CD4-positive, alpha-beta T cell treated with Interleukin-21 for 1 hour (primary cell): ENCODE results near the gene SYTL3.

Experiments
- DNase-seq: peaks from one replicate; pipeline ENCODE4 v3.0.0-alpha.2; 2020

SYTL3 gene

GRCh38 chr6:158703111-158703836, 53.4 kb downstream of the SYTL3 start:
- no peak for DNase-seq

- DNase-seq = peak; percentile 81
Observed at GRCh38 chr6:158703837-158704822, 54.3 kb downstream of the SYTL3 start.

DNA sequence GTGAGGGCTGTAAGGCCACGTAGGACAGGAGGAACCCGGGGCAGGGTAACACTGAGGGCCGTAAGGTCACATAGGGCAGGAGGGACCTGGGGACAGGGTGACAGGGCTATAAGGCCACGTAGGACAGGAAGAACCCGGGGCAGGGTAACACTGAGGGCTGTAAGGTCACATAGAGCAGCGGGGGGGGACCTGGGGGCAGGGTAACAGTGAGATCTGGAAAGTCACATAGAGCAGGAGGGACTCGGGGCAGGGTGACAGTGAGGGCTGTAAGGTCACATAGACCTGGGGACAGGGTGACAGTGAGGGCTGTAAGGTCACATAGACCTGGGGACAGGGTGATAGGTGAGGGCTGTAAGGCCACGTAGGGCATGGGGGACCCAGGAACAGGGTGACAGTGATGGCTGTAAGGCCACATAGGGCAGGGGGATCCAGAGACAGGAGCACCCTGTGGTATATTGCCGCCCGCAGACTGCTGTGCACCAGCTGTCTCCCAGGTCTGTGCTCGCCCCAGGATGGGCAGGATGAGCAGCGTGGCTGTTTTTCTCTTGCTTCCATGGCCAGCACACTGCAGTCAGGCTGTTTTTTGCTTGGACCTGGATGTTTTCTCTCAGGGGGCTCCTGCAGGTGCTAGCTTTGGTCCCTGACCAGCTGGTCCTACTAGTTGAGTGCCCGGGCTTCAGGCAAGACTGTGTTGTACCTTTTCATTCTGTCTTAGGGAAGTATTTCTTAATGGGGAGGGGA, 55.7 kb downstream of the SYTL3 start:
- DNase-seq = no peak

DNA sequence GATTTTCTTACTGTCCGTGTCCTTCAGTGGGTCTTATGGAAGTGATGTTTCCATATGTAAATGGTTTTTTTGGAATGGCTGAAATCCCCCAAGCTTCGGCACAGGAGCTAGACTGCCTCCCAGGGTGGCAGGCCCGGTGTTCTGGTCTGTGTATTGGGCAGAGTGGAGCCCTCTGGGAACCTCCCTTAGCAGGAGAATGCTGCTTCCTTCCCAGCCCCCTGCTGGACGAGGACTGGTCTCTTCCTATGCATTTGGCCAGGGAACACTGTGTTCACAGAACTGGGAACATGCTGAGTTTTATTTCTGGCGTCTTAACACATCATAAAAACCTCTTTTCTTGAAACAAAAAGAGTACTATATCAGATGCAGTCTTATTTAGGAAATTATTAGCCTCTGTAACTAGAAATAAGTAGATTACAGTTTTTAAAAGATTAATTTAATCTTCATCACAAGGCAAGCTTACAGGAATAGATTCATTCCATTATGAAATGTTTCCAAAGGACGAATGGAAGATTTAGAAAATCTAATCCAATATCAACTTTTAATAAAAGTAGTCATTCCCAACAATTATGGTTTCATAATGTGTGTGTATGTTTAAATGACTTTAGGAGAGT, 56.6 kb downstream of the SYTL3 start:
- no peak for DNase-seq

GRCh38 chr6:158707120-158707820, 57.4 kb downstream of the SYTL3 start:
- DNase-seq = no peak

- DNase-seq = no peak
Observed at GRCh38 chr6:158707821-158708195, 58.0 kb downstream of the SYTL3 start.

GRCh38 chr6:158708239-158708638, 58.4 kb downstream of the SYTL3 start:
- no peak for DNase-seq

DNA sequence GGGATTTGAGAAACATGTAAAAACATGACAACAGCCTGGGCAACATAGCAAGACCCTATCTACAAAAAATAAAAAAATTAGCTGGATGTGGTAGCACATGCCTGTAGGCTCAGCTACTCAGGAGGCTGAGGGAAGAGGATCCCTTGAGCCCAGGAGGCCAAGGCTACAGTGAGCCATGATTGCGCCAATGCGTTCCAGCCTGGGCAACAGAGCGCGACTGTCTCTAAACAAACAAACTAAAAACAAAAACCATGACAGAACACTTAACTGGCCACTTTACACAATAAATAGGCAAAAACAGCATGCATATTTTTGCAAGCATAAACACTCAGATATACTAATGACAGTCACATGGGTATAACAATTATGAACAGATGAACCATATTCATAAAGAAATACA, 60.0 kb downstream of the SYTL3 start:
- DNase-seq = no peak

- no peak for DNase-seq
Observed at GRCh38 chr6:158711264-158711663, 61.4 kb downstream of the SYTL3 start.

DNA sequence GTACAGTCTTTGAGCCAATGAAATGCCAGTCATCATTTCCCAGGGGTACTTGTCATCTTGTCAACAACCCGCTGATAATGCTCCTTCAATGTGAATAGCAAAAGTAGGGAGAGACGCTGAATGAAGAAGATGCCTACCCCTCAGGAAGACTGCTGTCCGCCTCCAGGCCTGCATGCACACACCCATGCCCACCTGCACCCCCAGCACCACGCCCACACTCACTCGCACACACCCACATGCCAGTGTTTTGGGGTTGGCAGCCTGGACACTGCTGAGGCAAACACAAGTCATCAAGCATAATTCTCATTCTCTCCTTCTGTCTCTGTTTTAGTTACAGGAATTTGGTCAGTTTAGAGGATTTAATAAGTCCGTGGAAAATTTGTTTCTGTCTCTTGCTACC, 63.6 kb downstream of the SYTL3 start:
- DNase-seq = no peak

DNA sequence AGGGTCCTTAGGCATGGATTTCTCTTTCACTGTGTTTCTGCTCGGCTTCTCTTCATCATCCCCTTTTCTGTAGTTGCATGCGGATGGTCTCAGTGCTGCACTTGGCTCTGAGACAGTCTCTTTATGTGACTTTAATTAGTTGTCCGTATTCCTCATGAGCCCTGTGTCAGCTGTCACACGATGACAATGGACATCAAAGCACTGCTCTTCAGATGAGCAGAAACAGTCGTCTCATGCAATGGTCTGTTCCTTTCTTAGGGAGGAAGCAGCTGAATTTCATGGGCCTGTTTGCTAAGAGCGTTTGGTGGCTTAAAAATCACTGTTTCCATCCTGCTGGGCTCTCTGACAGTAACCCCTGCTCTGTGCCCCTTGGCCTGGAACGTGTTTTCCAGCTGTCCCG, 64.9 kb downstream of the SYTL3 start:
- no peak for DNase-seq

DNA sequence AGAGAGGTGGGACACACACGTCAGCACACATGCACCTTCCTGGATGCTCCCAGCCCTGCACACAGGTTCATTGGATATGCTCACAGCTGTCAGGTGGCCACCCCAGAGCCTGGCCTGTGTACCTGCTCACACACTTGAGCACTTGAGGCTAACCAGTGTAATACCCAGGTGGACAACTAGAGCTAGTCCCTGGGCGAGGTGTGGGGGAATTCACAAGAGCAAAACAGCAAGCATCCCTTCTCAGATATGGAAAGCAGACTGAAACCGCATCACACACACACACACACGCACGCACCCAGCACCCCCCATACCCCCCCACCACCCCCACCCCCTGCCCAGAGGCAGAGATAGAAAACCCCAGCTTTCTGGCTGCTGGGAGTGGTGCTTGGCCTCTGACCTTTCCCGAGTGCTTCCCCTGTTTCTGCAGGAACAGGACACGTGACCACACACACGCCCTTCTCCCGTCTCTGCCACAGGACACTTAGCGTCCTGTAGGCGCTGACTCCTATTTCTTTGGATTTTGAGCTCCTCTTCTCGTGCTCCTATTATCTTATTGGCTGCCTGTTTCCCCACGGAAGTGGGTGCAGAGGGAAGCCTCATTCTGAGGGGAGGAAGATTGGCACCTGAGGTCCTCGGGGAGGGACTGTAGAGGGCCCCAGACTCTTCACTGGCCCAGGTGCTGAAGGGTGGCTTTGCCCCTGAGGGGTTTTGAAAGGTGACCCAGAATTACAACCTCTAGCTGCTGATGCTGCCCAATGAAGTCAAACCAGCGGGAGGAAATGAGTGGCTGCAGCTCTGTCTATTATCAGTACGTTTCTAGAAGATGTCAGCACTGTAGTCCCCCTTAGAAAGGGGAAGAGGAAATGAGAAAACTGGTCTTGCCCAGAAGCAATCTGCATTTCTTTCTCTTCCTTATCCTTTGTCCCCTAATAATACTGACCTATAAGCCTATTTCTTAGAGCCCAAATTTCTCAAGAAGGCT, 65.8 kb downstream of the SYTL3 start:
- no peak for DNase-seq

DNA sequence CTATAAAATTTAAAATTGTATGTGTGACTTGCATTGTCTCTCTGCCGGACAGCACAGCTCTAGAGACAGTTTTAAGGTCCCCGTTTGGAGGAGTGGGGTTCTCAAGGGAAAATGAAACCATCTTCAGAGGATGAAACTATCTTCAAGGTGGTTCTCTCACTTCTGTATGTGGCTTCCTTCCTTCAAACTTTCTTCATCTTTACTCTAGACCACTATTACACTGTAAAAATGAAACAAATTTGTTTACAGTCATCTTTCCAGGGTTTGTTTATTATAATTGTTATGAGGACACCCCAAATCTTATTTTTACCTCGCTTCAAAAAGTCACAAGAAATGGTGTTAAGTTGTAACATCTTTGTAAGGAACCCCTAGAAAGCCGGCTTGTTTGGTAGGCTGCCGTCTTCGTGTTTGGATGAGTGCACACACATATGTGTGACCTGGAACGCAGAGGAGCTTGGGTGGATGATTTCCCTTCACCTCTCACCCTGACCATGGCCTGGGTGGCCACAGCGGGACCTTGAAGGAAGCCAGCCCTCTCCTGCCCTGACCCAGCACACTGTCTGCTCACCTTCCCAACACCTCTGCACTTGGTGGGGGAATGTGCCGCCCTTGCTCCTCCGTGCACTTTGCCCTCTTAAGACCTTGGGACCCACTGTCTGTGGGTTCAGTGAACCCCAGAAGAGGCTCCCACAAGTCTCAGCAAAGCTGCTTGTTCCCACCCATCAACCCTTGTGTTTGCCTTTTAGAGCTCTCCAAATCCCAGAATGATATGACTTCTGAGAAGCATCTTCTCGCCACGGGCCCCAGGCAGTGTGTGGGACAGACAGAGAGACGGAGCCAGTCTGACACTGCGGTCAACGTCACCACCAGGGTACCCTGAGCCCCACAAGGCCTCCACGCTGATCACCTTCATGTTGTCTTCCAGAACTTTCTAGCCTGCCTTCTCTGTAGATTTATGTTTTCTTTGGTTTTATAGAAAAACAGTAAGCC, 67.8 kb downstream of the SYTL3 start:
- DNase-seq = peak; percentile 51

DNA sequence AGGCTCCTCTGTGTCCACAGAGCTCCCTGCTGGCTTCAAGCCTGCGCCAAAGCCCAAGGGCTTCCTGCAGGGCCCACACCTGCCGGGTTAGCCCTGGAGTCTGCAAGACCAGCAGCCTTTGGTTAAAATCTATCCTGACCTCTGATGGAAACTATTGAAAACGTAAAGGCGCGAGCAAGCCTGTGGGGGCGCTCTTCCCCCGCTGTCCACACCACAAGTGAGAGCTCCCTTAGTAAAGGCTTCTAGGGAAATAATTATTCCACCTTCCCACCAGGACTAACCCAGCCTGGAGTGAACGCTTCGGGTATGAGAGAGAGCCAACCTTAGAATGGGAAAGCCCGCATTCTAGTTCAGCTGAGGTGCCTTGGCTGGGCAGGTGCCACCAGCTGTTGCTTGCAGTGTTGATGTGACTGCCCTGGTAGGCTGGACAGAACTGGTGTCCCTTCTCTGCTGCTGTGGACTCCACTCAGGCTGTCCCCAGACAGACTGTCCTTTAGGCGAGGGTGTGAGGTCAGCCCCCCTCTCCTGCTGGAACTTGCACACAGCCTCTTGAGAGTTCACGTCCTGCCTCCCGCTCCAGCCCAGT, 68.7 kb downstream of the SYTL3 start:
- no peak for DNase-seq

- DNase-seq = no peak
Observed at GRCh38 chr6:158722176-158722729, 72.4 kb downstream of the SYTL3 start.

DNA sequence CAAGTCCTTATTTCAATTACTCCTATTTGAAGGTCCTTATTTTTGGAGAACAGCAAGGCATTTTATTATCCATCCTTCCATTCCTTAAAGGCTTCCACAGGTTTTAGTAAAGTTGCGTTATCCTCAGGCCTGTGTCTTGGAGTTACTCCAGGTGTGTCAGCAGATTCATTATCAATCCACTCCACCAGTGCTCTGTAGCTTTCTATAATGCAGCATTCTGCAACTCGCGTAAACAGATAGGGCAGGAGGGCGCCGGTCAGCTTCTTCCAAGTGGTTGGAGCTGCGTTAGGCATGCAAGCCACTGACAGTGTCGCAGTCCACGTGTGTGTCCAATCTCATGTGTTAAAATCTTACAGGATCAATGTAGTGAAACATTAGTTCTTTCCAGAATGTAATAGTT, 75.8 kb downstream of the SYTL3 start:
- no peak for DNase-seq

- DNase-seq = no peak
Observed at GRCh38 chr6:158729906-158730540, 80.2 kb downstream of the SYTL3 start.

DNA sequence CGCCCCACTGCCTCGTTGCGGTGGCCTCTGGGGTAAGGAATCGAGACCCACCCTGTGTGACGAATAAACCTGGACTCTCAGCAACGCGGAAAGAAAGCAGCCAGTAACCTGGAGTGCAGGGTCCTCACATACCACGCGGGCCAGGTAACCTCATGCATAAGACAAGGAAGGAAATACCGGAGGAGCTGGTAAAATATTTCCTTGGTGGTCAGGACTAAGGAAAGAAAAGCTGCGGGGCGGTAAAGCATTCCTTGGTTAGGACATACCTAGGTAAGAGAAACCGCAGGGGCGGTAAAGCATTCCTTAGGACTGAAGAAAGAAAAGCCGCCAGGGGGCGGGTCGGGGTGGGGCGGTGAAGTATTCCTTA, 80.7 kb downstream of the SYTL3 start:
- DNase-seq = no peak

DNA sequence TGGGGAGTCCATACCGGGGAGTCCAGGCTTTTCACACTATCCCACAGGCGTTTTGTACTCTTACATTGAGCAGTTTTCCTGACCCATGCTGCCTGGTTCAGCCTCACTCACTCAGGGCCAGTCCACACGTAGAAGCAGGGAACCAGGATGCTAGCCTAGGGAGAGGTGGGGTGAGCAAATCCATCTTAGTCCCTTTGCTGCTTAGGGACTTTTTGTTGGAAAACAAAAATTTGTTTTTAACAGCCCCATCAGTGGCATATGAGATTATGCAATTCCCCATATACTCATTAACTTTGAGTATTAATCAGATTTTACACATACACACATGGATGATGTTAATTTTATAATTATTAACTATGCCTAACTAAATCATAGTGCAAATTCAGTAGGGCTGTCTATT, 85.2 kb downstream of the SYTL3 start:
- no peak for DNase-seq
